GM18861 (cell line): ENCODE results near the gene ATG13.

Experiments used
- ATAC-seq: cut with Tn5 transposase; IDR thresholded peaks from one replicate; pipeline ENCODE4 v1.9.1; 2021; ENCODE audit not compliant: unreplicated experiment

Gene ATG13

GRCh38 chr11:46674463-46675287 is 57.3 kb downstream of the ATG13 start:
- ATAC-seq = no peak

- ATAC-seq = no peak
These were observed 58.0 kb downstream of the ATG13 start for GRCh38 chr11:46675288-46675851.

DNA sequence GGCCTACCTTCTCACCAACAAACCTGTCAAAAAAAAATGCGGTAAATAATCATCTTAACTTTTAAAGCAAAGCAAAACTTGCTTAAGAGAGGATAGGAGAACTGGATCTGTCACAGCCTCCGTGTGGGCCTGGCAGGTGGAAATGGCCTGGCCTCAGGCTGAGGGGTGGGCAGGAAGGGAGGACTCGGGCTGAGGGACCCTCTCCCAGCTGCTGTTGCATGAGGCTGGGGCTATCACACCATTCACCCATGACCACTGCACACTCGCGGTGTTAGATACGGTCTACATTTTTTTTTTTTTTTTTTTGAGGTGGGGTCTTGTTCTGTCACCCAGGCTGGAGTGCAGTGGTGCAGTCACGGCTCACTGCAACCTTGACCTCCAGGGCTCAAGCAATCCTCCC is 58.6 kb downstream of the ATG13 start:
- no peak for ATAC-seq

DNA sequence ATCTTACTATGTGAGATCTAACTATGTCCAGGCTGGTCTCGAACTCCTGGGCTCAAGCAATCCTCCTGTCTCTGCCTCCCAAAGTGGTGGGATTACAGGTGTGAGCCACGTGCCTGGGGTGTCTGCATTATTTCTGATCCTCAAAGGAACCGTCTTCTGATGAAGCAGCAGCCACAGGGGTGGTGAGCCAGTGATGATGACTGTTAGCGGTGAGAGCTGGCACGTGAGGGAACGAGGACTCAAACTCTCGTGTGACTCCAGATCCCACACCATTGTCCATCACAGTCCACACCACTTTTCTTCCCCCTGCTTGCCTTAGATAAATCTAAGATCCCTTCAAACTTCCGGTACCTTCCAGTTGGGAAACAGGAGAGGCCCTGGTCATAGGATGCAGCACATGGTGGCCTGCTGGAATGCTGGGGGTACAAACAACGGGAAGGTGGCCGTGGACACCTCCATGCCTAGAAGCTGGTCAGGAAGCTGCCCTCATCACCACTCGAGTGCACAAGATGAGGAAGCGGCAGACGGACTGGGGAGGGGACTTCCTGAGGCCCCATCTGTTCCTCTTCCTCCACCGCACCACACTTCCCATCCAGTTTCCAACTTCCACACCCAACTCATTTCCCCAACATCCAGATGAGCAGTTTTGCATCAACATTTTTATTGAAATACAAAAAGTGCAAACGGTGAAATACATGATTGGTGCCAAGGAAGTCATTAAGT is 59.2 kb downstream of the ATG13 start:
- ATAC-seq = no peak

DNA sequence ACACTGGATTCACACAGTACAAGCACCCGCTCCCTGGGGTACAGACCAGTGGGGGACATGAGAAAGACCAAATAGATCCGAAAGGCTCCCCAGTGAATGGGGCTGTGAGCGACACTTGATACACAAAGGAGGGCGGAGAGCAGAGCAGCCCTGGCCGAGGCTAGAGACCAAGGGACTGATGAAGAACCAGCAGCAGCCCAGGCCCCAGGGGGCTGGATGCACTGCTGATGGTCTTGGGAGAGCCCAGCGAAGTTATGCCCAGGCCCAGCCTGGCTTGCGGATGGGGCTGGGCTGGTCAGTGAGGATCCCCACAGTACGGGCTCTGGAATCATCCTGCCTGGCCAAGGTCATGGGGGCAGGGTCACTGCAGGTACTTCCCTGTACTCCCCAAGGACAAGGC is 59.8 kb downstream of the ATG13 start:
- ATAC-seq = no peak

GRCh38 chr11:46677991-46678740 is 60.8 kb downstream of the ATG13 start:
- no peak for ATAC-seq

GRCh38 chr11:46678741-46679130 is 61.4 kb downstream of the ATG13 start:
- no peak for ATAC-seq

DNA sequence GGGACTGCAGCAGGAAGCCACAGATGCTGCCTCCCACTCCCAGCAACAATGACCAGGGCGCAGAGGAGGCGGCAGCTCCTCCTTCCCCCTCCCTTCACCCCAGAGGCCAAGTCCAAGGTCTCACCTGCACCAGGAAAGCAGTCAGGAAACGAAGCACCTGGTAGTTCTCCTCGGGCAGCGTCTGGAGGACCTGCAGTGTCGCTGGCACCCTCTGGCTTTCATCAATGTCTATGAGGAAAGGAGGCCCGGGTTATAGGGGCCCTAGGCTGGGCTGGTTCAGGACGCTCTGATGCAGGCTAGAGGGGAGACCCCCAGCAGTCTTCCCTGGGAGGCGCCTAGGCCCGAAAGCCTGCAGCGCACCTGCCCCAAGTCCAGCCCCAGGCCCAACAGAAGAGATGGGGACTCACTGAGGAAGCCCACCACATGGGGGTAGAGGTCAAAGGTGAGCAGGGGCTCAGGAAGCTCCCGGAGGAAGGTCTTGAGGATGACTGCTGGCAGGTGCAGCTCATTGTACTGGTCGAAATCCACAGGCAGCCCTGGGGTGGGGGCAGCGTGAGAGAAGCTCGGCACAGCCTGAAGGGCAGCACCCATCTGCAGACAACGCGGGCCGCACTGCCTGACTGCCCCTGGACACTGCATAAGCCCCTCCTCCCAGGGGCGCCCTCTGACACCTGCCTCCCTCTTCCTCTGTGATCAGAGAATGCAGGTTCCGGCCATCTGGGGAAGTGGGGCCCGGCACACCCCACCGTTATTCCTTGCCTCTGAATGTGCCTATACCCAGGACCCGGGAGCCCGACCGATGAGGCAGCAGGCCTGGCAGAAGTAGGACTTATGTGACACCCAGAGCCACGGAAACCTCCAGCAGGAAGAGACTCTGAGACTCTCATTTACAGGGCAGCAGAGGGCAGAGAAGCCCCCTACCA is 62.1 kb downstream of the ATG13 start:
- no peak for ATAC-seq

- ATAC-seq = no peak
These were observed 62.9 kb downstream of the ATG13 start for GRCh38 chr11:46680164-46680760.

DNA sequence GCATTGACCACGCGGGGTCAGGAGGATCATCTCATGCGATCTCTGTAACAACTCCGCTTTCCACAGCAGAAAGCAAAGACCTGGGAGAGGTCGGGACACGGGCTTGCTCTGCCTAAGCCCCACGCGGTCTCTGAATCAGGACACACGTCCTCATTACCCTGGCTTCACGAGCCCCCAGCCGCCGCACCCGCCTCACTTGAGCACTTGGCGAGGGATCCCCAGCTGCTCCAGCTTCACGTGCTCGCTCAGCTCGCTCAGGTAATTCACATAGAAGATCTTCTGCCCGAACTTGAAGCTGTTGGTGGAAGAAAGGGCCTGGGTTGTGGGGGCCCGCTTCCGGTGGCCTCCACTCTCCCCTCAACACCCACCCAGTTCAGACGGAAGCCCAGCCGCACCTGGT is 63.5 kb downstream of the ATG13 start:
- ATAC-seq = no peak

DNA sequence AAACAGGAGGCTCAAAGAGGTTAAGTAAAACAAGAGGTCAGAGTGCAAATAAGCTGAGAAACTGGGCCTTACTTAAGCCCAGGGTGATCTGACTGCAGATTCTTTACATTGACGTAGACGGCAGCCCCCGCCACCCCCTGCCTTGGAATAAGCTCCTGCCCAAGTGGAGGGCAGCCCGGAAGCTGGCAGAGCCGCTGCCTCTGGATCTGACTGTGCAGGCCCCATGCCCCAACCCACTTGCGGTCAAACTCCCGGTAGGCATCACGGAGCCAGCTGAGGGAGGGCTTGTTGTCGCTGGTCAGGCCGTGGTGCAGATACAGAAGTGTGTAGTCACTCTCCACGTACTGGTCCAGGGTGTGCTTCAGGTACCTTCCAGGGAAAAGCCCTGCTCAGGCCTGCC is 64.5 kb downstream of the ATG13 start:
- ATAC-seq = no peak

GRCh38 chr11:46682773-46683752 is 65.7 kb downstream of the ATG13 start:
- ATAC-seq = no peak

DNA sequence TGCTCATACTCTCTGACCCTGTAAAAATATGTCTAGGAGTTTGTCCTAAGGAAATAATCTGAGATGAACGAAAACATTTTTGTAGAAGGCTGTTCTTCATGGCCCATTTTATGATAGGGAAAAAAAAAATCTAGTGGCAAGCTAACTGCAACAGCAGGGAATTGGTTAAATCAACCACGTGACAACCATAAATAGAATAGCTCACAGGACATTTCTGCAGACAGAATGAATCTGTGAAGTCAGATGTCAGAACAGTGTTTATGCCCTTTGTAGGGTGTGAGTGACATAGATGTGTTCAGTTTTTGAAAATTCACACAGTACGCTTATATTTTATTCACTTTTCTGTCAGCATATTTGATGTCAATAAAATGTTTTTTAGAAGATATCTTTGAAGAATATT is 67.0 kb downstream of the ATG13 start:
- ATAC-seq = no peak

DNA sequence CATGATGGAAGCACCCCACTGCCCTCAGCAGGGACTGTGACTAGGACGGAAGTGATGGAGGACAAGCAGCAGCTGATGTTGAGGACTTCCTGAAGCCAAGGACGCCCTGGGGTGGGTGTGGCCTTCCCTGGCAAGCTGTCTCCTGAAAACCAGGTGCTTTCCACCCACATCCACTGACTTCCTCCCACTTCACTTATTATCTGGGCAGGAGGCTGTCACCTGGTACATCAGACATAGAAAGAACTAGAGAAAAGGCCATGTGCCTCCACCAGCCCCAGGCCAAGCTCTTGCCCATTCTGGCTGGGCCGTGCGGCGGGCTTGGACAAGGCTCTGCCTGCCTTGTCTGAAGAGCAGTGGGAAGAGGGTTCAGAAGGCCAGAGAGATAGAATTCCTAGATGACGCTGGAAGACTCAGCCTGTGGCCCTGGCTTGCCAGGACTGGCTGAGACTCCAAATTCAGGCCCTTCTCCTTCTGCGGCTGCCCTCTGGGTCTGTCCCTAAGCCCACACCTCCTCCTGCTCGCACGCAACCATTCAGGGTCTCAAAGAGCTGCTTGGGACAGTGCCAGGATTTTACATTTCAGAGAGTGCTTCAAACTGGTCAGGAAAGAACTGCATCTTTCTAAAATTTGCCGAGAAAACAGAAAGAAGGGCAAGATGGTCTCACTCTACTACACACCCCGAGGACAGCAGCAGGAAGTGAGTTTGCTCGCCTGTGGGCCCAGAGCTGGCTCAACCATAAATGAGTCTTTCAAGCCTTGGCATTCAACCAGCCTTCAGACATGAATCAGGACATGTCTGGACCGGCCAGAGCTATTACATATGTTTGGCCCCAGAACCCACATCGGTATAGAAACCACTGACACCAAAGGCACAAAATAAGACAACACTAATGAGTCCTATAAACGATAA is 69.8 kb downstream of the ATG13 start:
- ATAC-seq = no peak

DNA sequence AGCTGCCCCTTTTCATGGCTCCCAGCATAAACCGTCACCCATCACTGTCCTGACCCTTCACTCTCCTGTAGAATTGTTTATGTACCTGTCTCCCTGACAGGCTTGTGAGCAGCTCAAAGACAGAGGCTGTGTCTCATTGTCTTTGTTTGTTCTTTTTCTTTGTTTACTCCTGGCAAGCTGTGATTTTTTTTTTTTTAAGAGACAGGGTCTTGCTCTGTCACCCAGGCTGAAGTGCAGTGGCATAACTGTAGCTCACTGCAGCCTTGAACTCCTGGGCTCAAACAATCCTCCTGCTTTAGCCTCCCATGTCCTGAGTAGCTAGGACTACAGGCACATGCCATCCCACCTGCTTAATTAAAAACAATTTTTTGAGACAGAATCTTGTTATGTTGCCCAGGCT is 73.3 kb downstream of the ATG13 start:
- ATAC-seq = no peak

GRCh38 chr11:46692450-46692849 is 75.1 kb downstream of the ATG13 start:
- ATAC-seq = no peak

DNA sequence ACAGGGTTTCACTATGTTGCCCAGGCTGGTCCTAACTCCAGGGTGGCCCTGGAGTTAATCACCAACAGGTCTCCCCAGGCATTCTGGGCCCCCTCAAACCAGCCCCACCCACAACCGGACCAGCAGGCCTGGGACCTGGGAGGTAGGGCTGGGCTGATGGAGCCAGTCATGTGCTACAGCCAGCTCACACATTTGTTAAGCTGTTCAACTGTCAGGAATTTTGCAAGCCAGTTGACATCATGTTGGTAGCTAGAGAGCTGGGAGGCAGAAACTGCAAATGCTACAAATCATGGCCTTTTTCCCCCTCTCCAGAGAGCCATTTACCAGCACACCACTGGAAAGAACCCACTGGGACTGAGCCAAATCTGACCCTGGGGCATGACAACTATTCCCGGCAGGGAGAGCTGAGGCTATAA is 76.3 kb downstream of the ATG13 start:
- ATAC-seq = no peak

DNA sequence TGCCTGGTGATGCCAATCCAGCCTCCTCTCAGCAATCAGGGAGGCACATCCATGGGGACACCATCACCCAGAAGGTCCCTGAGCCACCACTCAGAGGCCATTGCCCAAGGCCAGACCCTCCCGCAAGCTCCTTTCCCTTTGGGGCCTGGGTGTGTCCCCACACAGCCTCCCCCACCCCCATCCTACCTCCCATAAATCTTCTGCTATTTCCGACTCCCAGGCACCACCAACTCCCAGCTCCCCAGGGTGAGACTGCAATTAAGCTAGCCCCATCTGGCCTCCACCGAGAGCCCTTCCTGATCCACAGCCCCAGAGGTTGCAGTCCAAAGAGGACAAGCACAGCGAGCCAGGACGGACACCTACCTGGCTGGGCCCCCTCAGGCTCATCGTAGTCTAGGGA is 76.7 kb downstream of the ATG13 start:
- no peak for ATAC-seq
